ENCODE data around the gene ARSB.
"Not testable (repeated sequence)": the region's sequence is repeated elsewhere in the genome, so short reads cannot be mapped to it uniquely, and the experiment has no call there.

ARSB gene

GRCh38 chr5:78895616-78896015 lies 89.5 kb downstream of the ARSB start:
- no peak for DNase-seq

- DNase-seq = no peak
These were observed 91.0 kb downstream of the ARSB start for GRCh38 chr5:78893940-78894677.

- no peak for DNase-seq
These were observed 94.3 kb downstream of the ARSB start for GRCh38 chr5:78890667-78891379.

GRCh38 chr5:78889369-78890140 lies 95.6 kb downstream of the ARSB start:
- no peak for DNase-seq

DNA sequence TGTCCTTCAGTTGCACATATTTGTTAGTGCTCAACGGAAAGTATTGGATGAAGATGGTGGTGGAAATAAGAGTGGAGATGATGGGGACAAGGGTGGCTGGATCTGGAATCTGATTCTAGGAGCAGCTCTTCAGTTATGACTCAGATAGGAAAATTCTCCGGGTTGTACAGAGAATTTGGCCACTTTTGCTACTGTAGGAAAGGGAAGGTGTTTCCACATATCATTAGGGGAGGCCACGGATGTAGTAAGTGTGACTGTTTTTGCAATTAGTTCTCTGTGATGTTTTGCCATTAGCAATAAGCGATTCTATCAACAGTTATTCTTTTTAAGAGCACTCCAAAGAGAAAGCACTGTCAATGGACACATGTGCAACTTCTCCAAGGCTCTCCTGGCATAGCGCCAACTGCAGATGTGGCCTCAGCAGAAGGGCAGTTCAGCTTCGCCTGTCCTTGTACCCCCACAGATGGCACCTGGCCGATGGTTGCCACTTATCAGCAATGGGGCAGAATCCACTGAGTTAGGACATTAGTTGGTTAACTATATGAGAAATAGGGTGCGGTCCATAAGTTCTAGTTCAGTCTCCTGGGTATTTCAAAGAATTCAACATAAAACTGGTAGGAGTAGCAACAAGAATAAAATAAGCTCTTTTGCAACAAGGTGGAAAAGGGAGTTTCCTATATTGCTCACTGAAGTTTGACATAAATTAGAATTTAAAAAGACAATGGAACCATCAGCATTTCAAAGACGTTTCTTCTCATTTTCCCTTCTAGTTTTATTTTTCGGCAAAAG lies 96.3 kb downstream of the ARSB start:
- DNase-seq = no peak

DNA sequence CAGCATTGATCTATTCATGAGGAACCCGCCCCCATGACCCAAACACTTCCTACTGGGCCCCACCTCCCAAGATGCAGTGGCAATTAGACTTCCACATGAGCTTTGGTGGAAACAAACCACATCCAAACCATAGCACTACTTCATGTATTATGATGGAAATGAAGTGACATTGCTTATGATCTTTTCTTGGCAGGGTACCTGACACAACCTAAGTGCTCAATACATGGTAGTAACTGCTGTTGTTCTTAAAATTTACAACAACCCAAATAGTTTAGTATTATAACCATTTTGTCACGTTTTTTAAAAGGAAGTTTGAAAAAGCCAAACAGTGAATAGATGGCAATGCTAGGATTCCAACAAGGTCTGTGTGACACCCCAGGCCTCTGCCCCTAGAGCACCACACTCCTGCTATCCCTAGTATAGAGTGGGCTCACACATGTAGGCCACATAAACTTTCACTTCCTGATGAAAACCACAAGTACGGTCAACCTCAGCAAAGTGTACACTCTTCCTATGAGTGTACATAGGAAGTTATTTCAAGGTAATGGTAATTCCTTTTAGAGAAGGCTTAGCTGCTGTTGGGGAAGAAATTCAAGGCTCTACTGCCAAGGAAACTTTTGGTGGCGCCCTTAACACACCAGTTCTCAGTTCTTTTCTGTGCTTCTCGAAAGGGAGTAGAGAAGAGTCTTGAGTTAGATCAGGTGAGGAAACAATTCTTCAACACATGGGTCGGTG lies 97.6 kb downstream of the ARSB start:
- no peak for DNase-seq

DNA sequence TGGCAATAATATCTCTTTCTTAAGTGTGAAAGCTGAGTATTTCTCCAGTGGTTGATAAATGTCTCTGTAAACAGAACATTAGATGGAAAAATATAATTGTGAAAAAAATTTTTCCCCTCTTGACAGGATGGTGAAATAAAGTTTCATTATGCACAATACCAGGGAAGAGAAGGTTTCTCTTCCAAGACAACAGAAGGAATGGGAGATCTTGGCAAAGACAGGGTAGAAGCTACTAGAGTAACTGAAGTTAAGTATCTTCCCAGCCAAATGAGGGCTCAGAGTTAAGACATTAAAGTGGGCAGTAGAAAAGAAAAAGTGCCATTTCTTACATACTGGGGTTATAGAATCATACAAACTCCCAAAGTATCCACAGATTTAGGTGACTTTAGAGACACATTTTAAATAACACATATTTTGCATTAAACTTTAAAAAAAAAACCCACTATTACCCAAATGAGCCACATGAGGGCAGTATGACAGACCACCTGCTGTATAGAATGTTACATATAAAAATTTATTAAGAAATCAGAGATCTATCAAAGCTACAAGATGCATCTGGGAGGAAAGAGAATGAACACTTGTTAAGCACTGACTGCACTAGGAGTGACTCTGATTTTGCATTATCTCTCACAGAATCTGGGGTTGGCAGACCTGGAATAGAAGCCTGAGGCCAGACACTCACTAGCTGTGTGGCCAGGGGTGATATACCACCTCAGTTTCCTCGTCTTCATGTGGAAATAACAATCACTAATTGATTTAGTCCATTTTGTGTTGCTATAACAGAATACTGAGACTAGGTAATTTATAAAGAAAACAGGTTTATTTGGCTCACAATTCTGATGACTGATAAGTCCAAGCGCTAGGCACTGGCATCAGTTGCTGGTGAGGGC lies 98.5 kb downstream of the ARSB start:
- no peak for DNase-seq

GRCh38 chr5:78881884-78882283 lies 103.2 kb downstream of the ARSB start:
- DNase-seq = no peak

DNA sequence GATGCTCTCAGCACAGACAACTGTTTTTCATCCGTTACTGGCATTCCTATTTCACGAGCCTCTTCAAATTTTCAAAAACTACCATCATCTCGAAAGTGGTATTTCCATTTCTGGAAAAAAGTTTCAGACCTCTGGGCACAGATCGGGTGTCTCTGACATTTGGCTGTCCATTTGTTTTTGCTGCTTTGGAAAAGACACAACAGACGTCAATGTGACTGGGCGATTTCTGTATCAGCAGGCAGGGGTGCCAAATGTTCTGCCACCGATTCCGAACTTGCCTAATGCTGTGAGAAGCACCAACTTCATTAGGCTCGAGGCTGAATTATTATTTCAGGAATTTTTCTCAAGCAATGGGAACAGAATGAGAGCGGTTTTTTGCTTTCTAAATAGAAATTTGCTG lies 105.6 kb downstream of the ARSB start:
- no peak for DNase-seq

DNA sequence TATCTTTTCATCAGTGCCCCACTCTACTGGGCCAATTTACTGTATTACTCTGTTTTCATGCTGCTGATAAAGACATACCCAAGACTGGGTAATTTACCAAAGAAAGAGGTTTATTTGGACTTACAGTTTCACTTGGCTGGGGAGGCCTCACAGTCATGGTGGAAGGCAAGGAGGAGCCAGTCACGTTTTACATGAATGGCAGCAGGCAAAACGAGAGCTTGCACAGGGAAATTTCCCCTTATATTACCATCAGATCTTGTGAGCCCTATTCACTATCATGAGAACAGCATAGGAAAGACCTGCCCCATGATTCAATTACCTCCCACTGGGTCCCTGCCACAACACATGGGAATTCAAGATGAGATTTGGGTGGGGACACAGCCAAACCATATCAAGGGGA lies 119.0 kb downstream of the ARSB start:
- DNase-seq = not testable (repeated sequence)

DNA sequence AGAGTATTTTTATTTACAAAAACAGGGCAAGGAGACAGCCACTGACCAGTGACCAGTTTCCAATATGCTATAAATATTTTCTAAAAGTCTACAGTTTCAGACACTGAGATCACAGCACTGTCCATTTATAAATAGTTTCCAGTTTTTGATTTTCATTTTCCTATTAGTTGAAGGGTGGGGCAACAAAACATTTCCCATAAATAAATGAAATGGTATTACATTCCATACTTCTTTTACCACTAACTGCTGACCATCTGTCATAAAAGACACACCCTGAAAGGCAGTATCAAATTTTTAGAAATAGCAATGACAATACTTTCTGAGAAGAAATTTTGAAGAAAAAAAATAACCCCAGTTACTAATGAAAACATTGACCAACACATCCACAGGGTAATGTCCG lies 126.7 kb downstream of the ARSB start:
- DNase-seq = no peak

GRCh38 chr5:78855026-78855425 lies 130.1 kb downstream of the ARSB start:
- no peak for DNase-seq

DNA sequence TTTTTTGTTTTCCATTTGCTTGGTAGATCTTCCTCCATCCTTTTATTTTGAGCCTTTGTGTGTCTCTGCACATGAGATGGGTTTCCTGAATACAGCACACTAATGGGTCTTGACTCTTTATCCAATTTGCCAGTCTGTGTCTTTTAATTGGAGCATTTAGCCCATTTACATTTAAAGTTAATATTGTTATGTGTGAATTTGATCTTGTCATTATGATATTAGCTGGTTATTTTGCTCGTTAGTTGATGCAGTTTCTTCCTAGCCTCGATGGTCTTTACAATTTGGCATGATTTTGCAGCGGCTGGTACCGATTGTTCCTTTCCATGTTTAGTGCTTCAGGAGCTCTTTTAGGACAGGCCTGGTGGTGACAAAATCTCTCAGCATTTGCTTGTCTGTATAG lies 133.2 kb downstream of the ARSB start:
- not testable (repeated sequence) for DNase-seq

DNA sequence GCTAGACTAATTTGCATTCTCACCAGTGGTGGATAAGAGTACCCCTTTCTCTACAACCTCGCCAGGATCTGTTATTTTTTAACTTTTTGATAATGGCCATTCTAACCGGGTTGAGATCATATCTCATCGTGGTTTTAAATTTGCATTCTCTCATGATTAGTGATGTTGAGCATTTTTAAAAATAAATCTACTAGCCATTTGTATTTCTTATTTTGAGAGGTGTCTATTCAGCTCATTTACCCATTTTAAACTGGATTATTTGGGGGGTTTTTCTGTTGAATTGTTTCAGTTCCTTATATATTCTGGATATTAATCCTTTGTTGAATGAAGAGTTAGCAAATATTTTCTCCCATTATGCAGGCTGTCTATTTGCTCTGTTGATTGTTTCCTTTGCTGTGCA lies 139.6 kb downstream of the ARSB start:
- no peak for DNase-seq

DNA sequence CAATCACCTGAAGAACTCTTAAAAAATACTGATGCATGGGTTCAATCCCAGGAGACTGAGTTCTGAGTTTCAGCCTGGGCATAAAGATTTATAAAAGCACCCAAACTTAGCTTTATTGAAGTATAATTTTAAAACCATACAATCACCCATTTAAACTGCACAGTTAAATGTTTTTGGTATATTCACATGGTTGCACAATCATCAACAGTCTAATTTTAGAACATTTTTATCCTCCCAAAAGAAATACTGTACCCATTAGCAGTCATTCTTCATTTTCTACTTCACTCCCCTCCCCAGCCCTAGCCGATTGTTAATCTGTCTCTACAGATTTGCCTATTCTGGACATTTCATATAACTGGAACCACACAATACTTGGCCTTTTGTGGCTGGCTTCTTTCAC lies 141.7 kb downstream of the ARSB start:
- no peak for DNase-seq

GRCh38 chr5:78841767-78842166 lies 143.3 kb downstream of the ARSB start:
- DNase-seq = no peak

GRCh38 chr5:78838753-78839152 lies 146.4 kb downstream of the ARSB start:
- DNase-seq = no peak

GRCh38 chr5:78837836-78838235 lies 147.3 kb downstream of the ARSB start:
- DNase-seq = no peak

GRCh38 chr5:78835176-78835575 lies 149.9 kb downstream of the ARSB start:
- no peak for DNase-seq

DNA sequence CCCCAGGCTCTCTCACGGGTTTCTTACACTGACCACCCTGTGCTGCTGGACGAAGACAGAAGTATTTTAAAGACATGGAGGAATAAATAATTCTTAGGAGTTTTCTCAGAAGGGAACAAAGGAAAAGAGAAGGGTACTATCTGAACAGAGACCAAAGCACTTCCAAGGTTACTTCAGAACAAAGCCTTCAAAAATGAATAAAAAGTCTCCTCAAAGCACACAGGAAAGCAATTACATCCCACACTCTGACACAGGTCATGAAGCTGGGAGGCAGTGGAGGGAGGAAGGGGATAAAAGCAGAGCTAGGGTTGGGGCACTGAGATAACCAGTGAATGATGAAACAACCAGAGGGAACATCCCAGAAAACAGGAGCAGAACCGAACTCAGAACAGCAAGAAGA lies 151.8 kb downstream of the ARSB start:
- no peak for DNase-seq

- no peak for DNase-seq
These were observed 154.5 kb downstream of the ARSB start for GRCh38 chr5:78830528-78831046.

Data from activated CD4-positive, alpha-beta T cell treated with anti-CD3 and anti-CD28 coated beads, Interleukin-2, amount 50 U/mL, for 4 hours (primary cell).